GM21786 (cell line): ENCODE measurements around the gene EDC4.
"Not testable (repeated sequence)": the region's sequence is repeated elsewhere in the genome, so short reads cannot be mapped to it uniquely, and the experiment has no call there.

Experiments
- ATAC-seq: cut with Tn5 transposase; IDR thresholded peaks from one replicate; pipeline ENCODE4 v1.9.1; 2021; ENCODE audit not compliant: unreplicated experiment

EDC4 gene

GRCh38 chr16:67872631-67873434 lies at the start of gene EDC4:
Gene EDC4 (plus strand): TSS chr16:67873052. CDS start chr16:67873262, 210 bp downstream.
- ATAC-seq: peak; percentile 76

- ATAC-seq: no peak
Measured at GRCh38 chr16:67825119-67825518, 47.7 kb upstream of the EDC4 start.

- no peak for ATAC-seq
Measured at GRCh38 chr16:67825906-67826305, 46.9 kb upstream of the EDC4 start.

GRCh38 chr16:67828651-67829050 lies 44.2 kb upstream of the EDC4 start:
- no peak for ATAC-seq

GRCh38 chr16:67833030-67833414 lies 39.8 kb upstream of the EDC4 start:
- no peak for ATAC-seq

GRCh38 chr16:67833415-67834241 lies 39.2 kb upstream of the EDC4 start:
- ATAC-seq: peak; percentile 98

GRCh38 chr16:67834242-67834614 lies 38.6 kb upstream of the EDC4 start:
- no peak for ATAC-seq

- ATAC-seq: not testable (repeated sequence)
Measured at GRCh38 chr16:67837190-67837589, 35.7 kb upstream of the EDC4 start.

- no peak for ATAC-seq
Measured at GRCh38 chr16:67837811-67838210, 35.0 kb upstream of the EDC4 start.

GRCh38 chr16:67841198-67841815 lies 31.5 kb upstream of the EDC4 start:
- no peak for ATAC-seq

GRCh38 chr16:67841816-67842508 lies 30.9 kb upstream of the EDC4 start, which contains the start of gene THAP11:
Gene THAP11 (plus strand): TSS chr16:67842320. CDS start chr16:67842555, 235 bp downstream.
- peak; percentile 39 for ATAC-seq

- ATAC-seq: peak; percentile 5
Measured at GRCh38 chr16:67842509-67843342, 30.1 kb upstream of the EDC4 start.

GRCh38 chr16:67843343-67843765 lies 29.5 kb upstream of the EDC4 start:
- no peak for ATAC-seq

GRCh38 chr16:67844497-67844896 lies 28.4 kb upstream of the EDC4 start:
- no peak for ATAC-seq

- no peak for ATAC-seq
Measured at GRCh38 chr16:67845291-67846062, 27.4 kb upstream of the EDC4 start.

- ATAC-seq: no peak
Measured at GRCh38 chr16:67846063-67846319, 26.9 kb upstream of the EDC4 start.

- ATAC-seq: peak; percentile 59
Measured at GRCh38 chr16:67846320-67847063, 26.4 kb upstream of the EDC4 start, which contains the start of gene NUTF2. Gene NUTF2 (plus strand): TSS chr16:67846933. CDS start chr16:67865131, 18,198 bp downstream.

GRCh38 chr16:67847064-67847861 lies 25.6 kb upstream of the EDC4 start, which contains the start of gene CENPT:
Gene CENPT (minus strand): TSS chr16:67847693. CDS start chr16:67833859, 13,834 bp downstream.
- peak; percentile 34 for ATAC-seq
